Right lobe of liver (tissue), 4 donors: Measurements from ENCODE around the gene TMC2.
"Not testable (repeated sequence)": the region's sequence is repeated elsewhere in the genome, so short reads cannot be mapped to it uniquely, and the experiment has no call there.

Experiments
- CTCF ChIP-seq, 4 donors: fragments of 200-600 bp in 3 of 4; fragments of 450-650 bp in 1 of 4; IDR thresholded peaks; one replicate each; pipeline versions ENCODE4 v1.5.1 to v1.8.0; 2016 to 2022; ENCODE audit warnings: antibody characterized with exemption in 4 of 4, mild to moderate bottlenecking in 2 of 4
- POLR2A ChIP-seq: fragments of 450-650 bp; IDR thresholded peaks from one replicate; pipeline ENCODE4 v1.6.1; 2017; ENCODE audit warnings: antibody characterized with exemption, mild to moderate bottlenecking
- donor health status: DM: no; HTN: no; CAD: no.
- donor health status: DM: no; HTN: no; CAD: no.
- donor health status: DM: no; HTN: yes; CAD: no.

DNA sequence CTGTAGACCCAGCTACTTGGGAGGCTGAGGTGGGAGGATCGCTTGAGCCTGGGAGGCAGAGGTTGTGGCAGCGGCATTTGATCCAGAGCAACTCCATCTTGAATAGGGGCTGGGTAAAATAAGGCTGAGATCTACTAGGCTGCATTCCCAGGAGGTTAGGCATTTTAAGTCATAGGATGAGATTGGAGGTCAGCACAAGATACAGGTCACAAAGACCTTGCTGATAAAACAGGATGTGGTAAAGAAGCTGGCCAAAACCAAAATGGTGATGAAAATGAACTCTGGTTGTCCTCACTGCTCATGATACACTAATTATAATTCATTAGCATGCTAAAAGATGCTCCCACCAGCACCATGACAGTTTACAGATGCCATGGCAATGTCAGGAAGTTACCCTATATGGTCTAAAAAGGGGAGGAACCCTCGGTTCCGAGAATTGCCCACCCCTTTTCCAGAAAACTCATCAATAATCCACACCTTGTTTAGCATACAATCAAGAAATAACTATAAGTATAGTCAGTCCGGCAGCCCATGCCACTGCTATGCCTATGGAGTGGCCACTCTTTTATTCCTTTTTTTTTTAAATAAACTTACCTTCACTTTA is 13.4 kb upstream of the TMC2 start:
- not testable (repeated sequence) for TF ChIP-seq CTCF (IDR thresholded peaks at IDR 0.05); POLR2A
